Neural progenitor cell (in vitro differentiated cells): ENCODE measurements around the gene PRKX.

ENCODE experiments used
- EZH2 ChIP-seq: fragments of 200-600 bp; sonication (generic); IDR thresholded peaks from 2 replicates; pipeline ENCODE4 v1.6.1; 2017; ENCODE audit warnings: antibody characterized with exemption, mild to moderate bottlenecking, moderate library complexity
- EZH2phosphoT487 ChIP-seq: fragments of 200-600 bp; sonication (generic); IDR thresholded peaks from 2 replicates; pipeline ENCODE4 v1.6.1; 2017; ENCODE audit warnings: antibody characterized with exemption
- TF ChIP-seq, protein P1 (sequence below): fragments of 200-600 bp; sonication (generic); IDR thresholded peaks from 2 replicates; pipeline ENCODE4 v1.5.1; 2017; ENCODE audit warnings: antibody characterized with exemption, mild to moderate bottlenecking

- TF ChIP-seq, protein P1, sequence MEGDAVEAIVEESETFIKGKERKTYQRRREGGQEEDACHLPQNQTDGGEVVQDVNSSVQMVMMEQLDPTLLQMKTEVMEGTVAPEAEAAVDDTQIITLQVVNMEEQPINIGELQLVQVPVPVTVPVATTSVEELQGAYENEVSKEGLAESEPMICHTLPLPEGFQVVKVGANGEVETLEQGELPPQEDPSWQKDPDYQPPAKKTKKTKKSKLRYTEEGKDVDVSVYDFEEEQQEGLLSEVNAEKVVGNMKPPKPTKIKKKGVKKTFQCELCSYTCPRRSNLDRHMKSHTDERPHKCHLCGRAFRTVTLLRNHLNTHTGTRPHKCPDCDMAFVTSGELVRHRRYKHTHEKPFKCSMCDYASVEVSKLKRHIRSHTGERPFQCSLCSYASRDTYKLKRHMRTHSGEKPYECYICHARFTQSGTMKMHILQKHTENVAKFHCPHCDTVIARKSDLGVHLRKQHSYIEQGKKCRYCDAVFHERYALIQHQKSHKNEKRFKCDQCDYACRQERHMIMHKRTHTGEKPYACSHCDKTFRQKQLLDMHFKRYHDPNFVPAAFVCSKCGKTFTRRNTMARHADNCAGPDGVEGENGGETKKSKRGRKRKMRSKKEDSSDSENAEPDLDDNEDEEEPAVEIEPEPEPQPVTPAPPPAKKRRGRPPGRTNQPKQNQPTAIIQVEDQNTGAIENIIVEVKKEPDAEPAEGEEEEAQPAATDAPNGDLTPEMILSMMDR = no peak
- TF ChIP-seq EZH2 (no peak), EZH2phosphoT487 (no peak)
Observed at GRCh38 chrX:3738509-3738908, 25.1 kb upstream of the PRKX start.
